ENCODE measurements around the gene TRIM7. TPM values are rescaled to one million over a fixed set of nuclear protein-coding genes. Genes with fewer than 3 reads are reported as not detected.

TRIM7 gene
- total RNA-seq, 3 donors from 2014 or later, result 1.5 to 3.9 (median 3.2) TPM

DNA sequence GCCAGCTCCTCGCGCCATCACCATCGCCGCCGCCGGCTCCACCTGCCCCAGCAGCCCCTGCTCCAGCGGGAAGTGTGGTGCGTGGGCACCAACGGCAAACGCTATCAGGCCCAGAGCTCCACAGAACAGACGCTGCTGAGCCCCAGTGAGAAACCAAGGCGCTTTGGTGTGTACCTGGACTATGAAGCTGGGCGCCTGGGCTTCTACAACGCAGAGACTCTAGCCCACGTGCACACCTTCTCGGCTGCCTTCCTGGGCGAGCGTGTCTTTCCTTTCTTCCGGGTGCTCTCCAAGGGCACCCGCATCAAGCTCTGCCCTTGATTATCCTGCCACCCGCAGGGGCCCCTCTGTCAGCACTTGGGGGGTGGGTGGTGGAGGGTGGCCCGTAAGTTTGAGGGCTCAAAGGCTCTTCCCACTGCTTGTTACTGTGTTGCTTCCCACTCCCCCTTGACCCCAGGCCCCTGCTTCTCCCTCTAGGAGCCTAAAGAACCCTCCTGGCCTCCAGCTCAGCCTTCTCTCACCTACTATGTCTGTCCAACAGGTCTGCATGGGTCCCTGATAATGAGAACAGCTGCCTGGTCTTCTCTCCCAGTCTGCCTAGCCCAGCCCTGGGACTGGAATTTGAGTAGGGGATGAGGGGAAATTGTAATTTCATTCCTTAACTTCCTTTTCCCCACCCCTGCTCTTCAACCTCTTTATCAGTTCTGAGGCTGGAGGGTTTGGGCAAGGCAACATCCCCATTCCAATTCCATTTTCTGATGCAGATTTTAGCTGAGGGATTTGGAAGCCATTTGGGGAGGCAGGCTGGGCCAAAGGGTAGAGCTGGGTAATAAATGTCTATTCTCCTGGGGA lies 29.7 kb upstream of the TRIM7 start:
- DNase-seq (no peak), ATAC-seq (peak; percentile 24)
- intact Hi-C loops (cut with DNase I, micrococcal nuclease), result no loop called here
- Histone ChIP-seq H3K9me3 (no peaks in the 10 kb centered on the region), H3K4me3 (no peak overlapping the region), H3K36me3 (ENCODE audit: low read depth) (peaks cover 15% of the 10 kb centered on the region), H3K4me1 (ENCODE audit: low read depth) (no peaks in the 10 kb centered on the region)
- TF ChIP-seq, protein P1, sequence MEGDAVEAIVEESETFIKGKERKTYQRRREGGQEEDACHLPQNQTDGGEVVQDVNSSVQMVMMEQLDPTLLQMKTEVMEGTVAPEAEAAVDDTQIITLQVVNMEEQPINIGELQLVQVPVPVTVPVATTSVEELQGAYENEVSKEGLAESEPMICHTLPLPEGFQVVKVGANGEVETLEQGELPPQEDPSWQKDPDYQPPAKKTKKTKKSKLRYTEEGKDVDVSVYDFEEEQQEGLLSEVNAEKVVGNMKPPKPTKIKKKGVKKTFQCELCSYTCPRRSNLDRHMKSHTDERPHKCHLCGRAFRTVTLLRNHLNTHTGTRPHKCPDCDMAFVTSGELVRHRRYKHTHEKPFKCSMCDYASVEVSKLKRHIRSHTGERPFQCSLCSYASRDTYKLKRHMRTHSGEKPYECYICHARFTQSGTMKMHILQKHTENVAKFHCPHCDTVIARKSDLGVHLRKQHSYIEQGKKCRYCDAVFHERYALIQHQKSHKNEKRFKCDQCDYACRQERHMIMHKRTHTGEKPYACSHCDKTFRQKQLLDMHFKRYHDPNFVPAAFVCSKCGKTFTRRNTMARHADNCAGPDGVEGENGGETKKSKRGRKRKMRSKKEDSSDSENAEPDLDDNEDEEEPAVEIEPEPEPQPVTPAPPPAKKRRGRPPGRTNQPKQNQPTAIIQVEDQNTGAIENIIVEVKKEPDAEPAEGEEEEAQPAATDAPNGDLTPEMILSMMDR (IDR thresholded peaks at IDR 0.05), result no peak

DNA sequence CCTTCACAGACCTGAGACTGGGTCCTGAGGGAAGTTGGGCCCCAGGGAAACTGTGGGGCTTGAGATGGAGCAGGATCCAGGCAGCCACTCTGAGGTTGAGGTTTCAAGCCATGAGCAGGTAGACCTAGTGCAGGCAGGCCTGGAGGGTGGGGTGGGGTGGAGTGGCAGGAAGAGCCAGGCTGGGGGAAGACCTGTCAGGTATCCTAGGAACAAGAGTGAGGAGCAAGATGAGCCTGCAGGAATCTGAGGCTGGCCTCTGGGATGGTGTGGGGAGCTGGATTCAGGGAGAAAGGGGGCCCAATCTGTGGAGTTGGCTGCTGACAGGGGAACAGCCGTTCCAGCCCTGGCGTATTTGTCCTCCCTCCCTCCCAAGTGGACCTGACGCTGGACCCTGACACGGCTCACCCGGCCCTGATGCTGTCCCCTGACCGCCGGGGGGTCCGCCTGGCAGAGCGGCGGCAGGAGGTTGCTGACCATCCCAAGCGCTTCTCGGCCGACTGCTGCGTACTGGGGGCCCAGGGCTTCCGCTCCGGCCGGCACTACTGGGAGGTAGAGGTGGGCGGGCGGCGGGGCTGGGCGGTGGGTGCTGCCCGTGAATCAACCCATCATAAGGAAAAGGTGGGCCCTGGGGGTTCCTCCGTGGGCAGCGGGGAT lies 28.9 kb upstream of the TRIM7 start:
- TF ChIP-seq, protein P1 (IDR thresholded peaks at IDR 0.05), result no peak
- Histone ChIP-seq H3K4me3 (no peak overlapping the region), H3K4me1 (ENCODE audit: low read depth) (no peaks in the 10 kb centered on the region), H3K36me3 (ENCODE audit: low read depth) (peaks cover 11% of the 10 kb centered on the region), H3K9me3 (no peaks in the 10 kb centered on the region)
- intact Hi-C loops (cut with DNase I, micrococcal nuclease), result no loop called here
- ATAC-seq, result peak; percentile 14
- DNase-seq, result no peak

DNA sequence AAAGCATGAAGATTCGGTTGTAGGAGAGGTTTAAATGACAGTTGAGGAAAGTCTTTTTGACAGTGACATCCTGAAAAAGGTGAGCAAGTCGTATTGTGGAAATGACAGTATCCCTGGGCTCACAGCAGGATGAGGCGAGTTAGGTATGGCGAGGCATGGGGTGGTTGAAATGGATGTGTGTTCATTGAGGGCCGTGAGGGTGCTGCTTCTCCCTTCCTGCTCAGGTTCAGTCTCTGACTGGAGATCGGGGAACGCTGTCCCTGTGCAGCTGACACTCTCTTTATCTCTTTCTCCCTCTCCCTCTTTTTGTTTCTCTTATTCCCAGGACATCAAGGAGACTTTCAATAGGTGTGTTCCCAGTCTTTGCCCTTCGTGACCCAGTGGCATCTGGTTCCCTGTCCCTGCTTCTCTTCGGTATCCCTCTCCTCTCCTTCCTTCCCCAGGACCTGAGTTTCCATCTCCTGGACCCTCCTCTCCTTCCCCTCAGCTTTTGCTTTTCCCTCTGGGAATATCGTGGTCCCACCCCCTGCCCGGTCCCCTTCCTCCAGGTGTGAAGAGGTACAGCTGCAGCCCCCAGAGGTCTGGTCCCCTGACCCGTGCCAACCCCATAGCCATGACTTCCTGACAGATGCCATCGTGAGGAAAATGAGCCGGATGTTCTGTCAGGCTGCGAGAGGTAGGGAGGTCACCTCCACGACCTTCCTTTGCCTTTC lies 28.2 kb upstream of the TRIM7 start:
- intact Hi-C loops (cut with DNase I, micrococcal nuclease), result no loop called here
- no peak for ATAC-seq

DNA sequence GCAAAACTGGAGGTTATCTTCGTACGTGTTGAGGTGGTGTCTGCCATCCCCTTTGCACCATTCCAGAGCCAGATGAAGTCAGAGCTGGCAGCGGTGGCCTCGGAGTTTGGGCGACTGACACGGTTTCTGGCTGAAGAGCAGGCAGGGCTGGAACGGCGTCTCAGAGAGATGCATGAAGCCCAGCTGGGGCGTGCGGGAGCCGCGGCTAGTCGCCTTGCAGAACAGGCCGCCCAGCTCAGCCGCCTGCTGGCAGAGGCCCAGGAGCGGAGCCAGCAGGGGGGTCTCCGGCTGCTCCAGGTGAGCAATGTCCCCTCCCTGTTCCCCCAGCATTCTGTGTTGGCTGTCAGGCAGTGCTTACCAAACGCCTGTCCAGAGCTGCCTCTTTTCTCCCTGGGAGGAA lies 27.6 kb upstream of the TRIM7 start:
- intact Hi-C loops (cut with DNase I, micrococcal nuclease), result no loop called here
- DNase-seq (no peak), ATAC-seq (no peak)
- Histone ChIP-seq H3K4me3 (no peak overlapping the region), H3K9me3 (no peaks in the 10 kb centered on the region), H3K4me1 (ENCODE audit: low read depth) (no peaks in the 10 kb centered on the region), H3K36me3 (ENCODE audit: low read depth) (peaks cover 1% of the 10 kb centered on the region)
- TF ChIP-seq, protein P1 (IDR thresholded peaks at IDR 0.05), result no peak

More for the DNA sequence above, 28.2 kb upstream of the TRIM7 start:
- H3K4me3 ChIP-seq, result no peak overlapping the region
- DNase-seq, result no peak
- TF ChIP-seq, protein P1 (IDR thresholded peaks at IDR 0.05), result no peak
- no peaks in the 10 kb centered on the region for H3K9me3 ChIP-seq
- no peaks in the 10 kb centered on the region for H3K4me1 ChIP-seq (ENCODE audit: low read depth)
- peaks cover 8% of the 10 kb centered on the region for H3K36me3 ChIP-seq (ENCODE audit: low read depth)

GRCh38 chr5:181231432-181231831 lies 26.4 kb upstream of the TRIM7 start:
- Histone ChIP-seq H3K9me3 (no peaks in the 10 kb centered on the region), H3K4me1 (ENCODE audit: low read depth) (no peaks in the 10 kb centered on the region), H3K36me3 (ENCODE audit: low read depth) (no peaks in the 10 kb centered on the region), H3K4me3 (no peak overlapping the region)
- DNase-seq, result no peak
- no peak for ATAC-seq
- intact Hi-C loops (cut with DNase I, micrococcal nuclease), result no loop called here
- TF ChIP-seq, protein P1 (IDR thresholded peaks at IDR 0.05), result no peak

Data from mucosa of descending colon (tissue), 3 donors.